Left renal cortex interstitium (tissue), 4 donors: Measurements from ENCODE around the gene KIAA2012. TPM values are rescaled to one million over a fixed set of nuclear protein-coding genes. Genes with fewer than 3 reads are reported as not detected.
"Not testable (repeated sequence)": the region's sequence is repeated elsewhere in the genome, so short reads cannot be mapped to it uniquely, and the experiment has no call there.

Experiments
- DNase-seq, 4 donors: peaks; one replicate each; pipeline ENCODE4 v3.0.0-alpha.2; 2013; ENCODE audit warnings: low read depth in 4 of 4, low spot score in 2 of 4, missing footprints in 1 of 4
- polyA plus RNA-seq, 4 donors: library from polyadenylated mRNA; unstranded; fragments of 120-200 nt; gene quantifications; one replicate each; pipeline ENCODE4 v1.2.1, GENCODE V29; 2013; ENCODE audit not compliant: insufficient read length in 4 of 4

Gene KIAA2012
- polyA plus RNA-seq, 4 donors: 0.08 to 0.25 (median 0.16) TPM

GRCh38 chr2:202113571-202114142 lies 40.6 kb downstream of the KIAA2012 start:
- DNase-seq: no peak

GRCh38 chr2:202114291-202114690 lies 41.2 kb downstream of the KIAA2012 start:
- DNase-seq: no peak

- DNase-seq: no peak
These were observed 41.7 kb downstream of the KIAA2012 start for GRCh38 chr2:202114795-202115194.

- DNase-seq: no peak
These were observed 42.5 kb downstream of the KIAA2012 start for GRCh38 chr2:202115479-202115971.

GRCh38 chr2:202116691-202117090 lies 43.6 kb downstream of the KIAA2012 start:
- no peak for DNase-seq

GRCh38 chr2:202118168-202118567 lies 45.1 kb downstream of the KIAA2012 start:
- DNase-seq: no peak

- DNase-seq: no peak
These were observed 47.8 kb downstream of the KIAA2012 start for GRCh38 chr2:202120828-202121227.

- DNase-seq: no peak
These were observed 48.6 kb downstream of the KIAA2012 start for GRCh38 chr2:202121532-202122162.

- DNase-seq: no peak
These were observed 49.1 kb downstream of the KIAA2012 start for GRCh38 chr2:202122163-202122540.

GRCh38 chr2:202122980-202123720 lies 50.1 kb downstream of the KIAA2012 start:
- no peak for DNase-seq

GRCh38 chr2:202124286-202124685 lies 51.2 kb downstream of the KIAA2012 start:
- DNase-seq: no peak

GRCh38 chr2:202127687-202128331 lies 54.8 kb downstream of the KIAA2012 start:
- no peak for DNase-seq

- no peak for DNase-seq
These were observed 56.8 kb downstream of the KIAA2012 start for GRCh38 chr2:202129841-202130240.

GRCh38 chr2:202133200-202133908 lies 60.3 kb downstream of the KIAA2012 start:
- DNase-seq: no peak

- DNase-seq: no peak
These were observed 60.8 kb downstream of the KIAA2012 start for GRCh38 chr2:202133909-202134265.

GRCh38 chr2:202135091-202135874 lies 62.2 kb downstream of the KIAA2012 start:
- DNase-seq: peak in 1 of 4 donors; percentile 73

- DNase-seq: not testable (repeated sequence)
These were observed 63.0 kb downstream of the KIAA2012 start for GRCh38 chr2:202136039-202136438.

- no peak for DNase-seq
These were observed 63.5 kb downstream of the KIAA2012 start for GRCh38 chr2:202136526-202136925.

- no peak for DNase-seq
These were observed 67.6 kb downstream of the KIAA2012 start for GRCh38 chr2:202140522-202141252.
